DOHH2 (cell line): Measurements from ENCODE around the gene EFTUD2.

Experiments used
- H3F3A ChIP-seq: fragments of 200-600 bp; sonication (generic), shearing (Covaris generic); 2 replicates; pipeline ENCODE4 v1.6.0; 2016; ENCODE audit warnings: antibody characterized with exemption, mild to moderate bottlenecking; ENCODE audit not compliant: control insufficient read depth, insufficient read depth
- H3K27ac ChIP-seq: fragments of 200-600 bp; sonication (generic); 2 replicates; pipeline ENCODE4 v1.5.1; 2014; ENCODE audit warnings: low read depth, mild to moderate bottlenecking, low read length, moderate library complexity
- H3K27me3 ChIP-seq: fragments of 200-600 bp; sonication (generic); 2 replicates; pipeline ENCODE4 v1.6.1; 2014; ENCODE audit warnings: mild to moderate bottlenecking, low read length, mixed read lengths; ENCODE audit not compliant: control insufficient read depth
- H3K36me3 ChIP-seq: fragments of 200-600 bp; sonication (generic); 2 replicates; pipeline ENCODE4 v1.6.1; 2014; ENCODE audit warnings: mild to moderate bottlenecking, low read length, moderate library complexity, mixed read lengths; ENCODE audit not compliant: control insufficient read depth
- H3K4me1 ChIP-seq: fragments of 200-600 bp; sonication (generic); 2 replicates; pipeline ENCODE4 v1.6.1; 2014; ENCODE audit warnings: mild to moderate bottlenecking, low read length, mixed read lengths; ENCODE audit not compliant: control insufficient read depth
- H3K4me2 ChIP-seq: fragments of 200-600 bp; sonication (generic); 2 replicates; pipeline ENCODE4 v1.6.0; 2014; ENCODE audit warnings: mild to moderate bottlenecking, low read length, moderate library complexity
- H3K4me3 ChIP-seq: fragments of 200-600 bp; sonication (generic); 2 replicates; pipeline ENCODE4 v1.5.1; 2014; ENCODE audit warnings: mild to moderate bottlenecking, low read length, mixed read lengths
- H3K79me2 ChIP-seq: fragments of 200-600 bp; sonication (generic); 2 replicates; pipeline ENCODE4 v1.6.1; 2014; ENCODE audit warnings: mild to moderate bottlenecking, low read length, mixed read lengths; ENCODE audit not compliant: control insufficient read depth
- H3K9me2 ChIP-seq: fragments of 200-600 bp; sonication (generic); replicated peaks from 2 replicates; pipeline ENCODE4 v1.6.1; 2014; ENCODE audit warnings: mild to moderate bottlenecking, low read length, mixed read lengths; ENCODE audit not compliant: control insufficient read depth
- H3K9me3 ChIP-seq: fragments of 200-600 bp; sonication (generic); 2 replicates; pipeline ENCODE4 v1.6.1; 2014; ENCODE audit warnings: antibody characterized with exemption, low read length, mixed read lengths; ENCODE audit not compliant: control insufficient read depth, insufficient read depth
- H4K20me1 ChIP-seq: fragments of 200-600 bp; sonication (generic); 2 replicates; pipeline ENCODE4 v1.6.0; 2014; ENCODE audit warnings: low read depth, mild to moderate bottlenecking, antibody characterized with exemption, low read length, moderate library complexity; ENCODE audit not compliant: control insufficient read depth, insufficient read depth
- EZH2phosphoT487 ChIP-seq: fragments of 200-600 bp; sonication (generic); IDR thresholded peaks from 2 replicates; pipeline ENCODE4 v1.6.1; 2017; ENCODE audit warnings: borderline replicate concordance, mild to moderate bottlenecking, antibody characterized with exemption, low read length, moderate library complexity, mixed read lengths
- TF ChIP-seq, protein P1 (sequence below): fragments of 200-600 bp; sonication (generic); IDR thresholded peaks from one replicate; pipeline ENCODE4 v1.5.1; 2014; ENCODE audit warnings: antibody characterized with exemption, mild to moderate bottlenecking, low read depth, low read length; ENCODE audit not compliant: poor library complexity, severe bottlenecking

The EFTUD2 gene

DNA sequence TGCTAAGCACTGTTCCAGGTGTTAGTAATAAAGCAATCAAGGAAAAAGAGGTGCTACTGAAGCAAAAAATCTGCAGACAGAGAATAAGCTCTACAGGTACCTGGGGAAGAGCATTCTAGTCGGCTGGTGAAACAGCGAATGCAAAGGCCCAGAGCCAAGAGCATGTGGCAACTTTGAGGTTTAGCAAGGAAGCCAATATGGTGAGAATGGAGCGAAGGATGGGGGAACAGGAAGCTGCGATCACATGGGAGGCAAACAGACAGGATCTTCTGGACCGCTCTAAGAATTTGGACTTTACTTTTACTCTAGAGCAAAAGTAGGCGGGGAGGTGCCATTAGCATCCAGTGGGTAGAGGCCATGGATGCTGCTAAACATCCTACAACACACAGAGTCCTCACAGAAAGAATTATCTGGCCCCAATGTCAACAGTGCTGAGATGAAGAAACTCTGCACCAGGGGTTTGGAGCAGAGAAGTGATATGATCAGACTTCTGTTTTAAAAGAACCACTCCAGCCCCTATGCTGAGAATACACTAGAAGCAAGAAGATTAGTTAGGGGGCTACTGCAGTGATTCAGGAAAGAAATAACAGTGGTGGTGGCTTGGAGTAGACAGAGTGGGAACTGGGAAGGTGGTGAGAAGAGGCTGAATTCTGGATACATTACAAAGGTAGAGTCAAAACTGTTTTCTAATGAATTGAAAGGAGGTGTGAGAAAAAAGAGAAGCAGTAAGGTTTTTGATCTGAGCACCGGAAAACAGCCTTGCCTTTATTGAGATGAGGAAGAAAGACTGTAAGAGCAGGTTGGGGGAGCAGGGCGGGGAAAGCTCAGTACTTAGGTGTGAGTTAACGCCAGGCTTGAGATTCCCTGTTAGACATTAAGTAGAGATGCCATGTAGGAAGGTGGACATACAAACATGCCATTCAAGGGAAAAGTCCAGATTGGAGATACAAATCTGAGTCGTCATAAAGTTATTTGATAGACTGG is 11.0 kb downstream of the EFTUD2 start:
- Histone ChIP-seq H3K36me3 (peaks cover 81% of the 10 kb centered on the region), H3K4me1 (no peaks in the 10 kb centered on the region), H3K79me2 (peaks cover 67% of the 10 kb centered on the region), H3K27ac (no peak overlapping the region), H4K20me1 (peaks cover 4% of the 10 kb centered on the region; the same call in 1 of the 2 replicates), H3K4me2 (no peak overlapping the region), H3K9me2 (no peaks in the 10 kb centered on the region), H3K4me3 (no peak overlapping the region), H3K27me3 (no peaks in the 10 kb centered on the region), H3K9me3 (no peaks in the 10 kb centered on the region), H3F3A (no peaks in the 10 kb centered on the region)
- TF ChIP-seq, protein P1, sequence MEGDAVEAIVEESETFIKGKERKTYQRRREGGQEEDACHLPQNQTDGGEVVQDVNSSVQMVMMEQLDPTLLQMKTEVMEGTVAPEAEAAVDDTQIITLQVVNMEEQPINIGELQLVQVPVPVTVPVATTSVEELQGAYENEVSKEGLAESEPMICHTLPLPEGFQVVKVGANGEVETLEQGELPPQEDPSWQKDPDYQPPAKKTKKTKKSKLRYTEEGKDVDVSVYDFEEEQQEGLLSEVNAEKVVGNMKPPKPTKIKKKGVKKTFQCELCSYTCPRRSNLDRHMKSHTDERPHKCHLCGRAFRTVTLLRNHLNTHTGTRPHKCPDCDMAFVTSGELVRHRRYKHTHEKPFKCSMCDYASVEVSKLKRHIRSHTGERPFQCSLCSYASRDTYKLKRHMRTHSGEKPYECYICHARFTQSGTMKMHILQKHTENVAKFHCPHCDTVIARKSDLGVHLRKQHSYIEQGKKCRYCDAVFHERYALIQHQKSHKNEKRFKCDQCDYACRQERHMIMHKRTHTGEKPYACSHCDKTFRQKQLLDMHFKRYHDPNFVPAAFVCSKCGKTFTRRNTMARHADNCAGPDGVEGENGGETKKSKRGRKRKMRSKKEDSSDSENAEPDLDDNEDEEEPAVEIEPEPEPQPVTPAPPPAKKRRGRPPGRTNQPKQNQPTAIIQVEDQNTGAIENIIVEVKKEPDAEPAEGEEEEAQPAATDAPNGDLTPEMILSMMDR = no peak
- no peak for TF ChIP-seq EZH2phosphoT487

DNA sequence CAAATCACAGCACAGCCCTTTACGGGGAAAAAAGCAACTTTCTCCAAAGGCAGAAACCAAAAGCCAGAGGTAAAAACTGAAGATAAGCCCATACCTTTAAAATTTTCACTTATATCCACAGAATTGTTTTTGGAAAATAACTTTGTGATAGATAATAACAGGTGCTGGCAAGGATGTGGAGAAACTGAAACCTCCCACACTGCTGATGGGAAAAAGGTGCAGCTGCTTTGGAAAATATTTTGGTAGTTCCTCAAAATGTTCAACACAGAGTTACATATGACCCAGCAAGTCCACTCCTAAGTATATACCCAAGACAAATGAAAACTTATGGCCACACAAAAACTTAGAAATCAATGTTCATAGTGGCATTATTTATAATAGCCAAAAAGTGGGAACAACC is 12.2 kb downstream of the EFTUD2 start:
- H3K4me2 ChIP-seq = no peak overlapping the region
- peaks cover 56% of the 10 kb centered on the region for H3K79me2 ChIP-seq

DNA sequence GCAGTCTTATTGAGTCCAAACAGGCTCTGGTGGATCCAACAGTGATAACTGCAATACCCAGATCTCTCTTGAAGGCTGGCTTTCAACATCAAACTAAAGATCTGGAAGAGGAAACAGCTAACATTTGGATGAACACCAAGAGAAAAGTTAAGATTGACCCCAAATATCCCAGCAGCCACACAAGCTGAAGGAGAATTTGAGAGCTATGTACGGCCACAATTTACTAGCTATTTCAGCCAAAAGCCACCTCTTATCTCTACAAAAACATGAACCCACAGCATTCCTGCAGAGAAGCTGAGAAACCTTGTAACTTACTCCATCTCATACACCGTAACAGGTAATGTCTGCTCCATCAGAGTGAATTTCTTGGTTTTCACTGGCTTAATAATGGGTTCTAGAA is 14.3 kb downstream of the EFTUD2 start:
- Histone ChIP-seq H3K4me2 (no peak overlapping the region), H3F3A (peaks cover 6% of the 10 kb centered on the region), H3K9me3 (no peaks in the 10 kb centered on the region), H3K27ac (no peak overlapping the region), H4K20me1 (peaks cover 4% of the 10 kb centered on the region; the same call in 1 of the 2 replicates), H3K9me2 (no peaks in the 10 kb centered on the region), H3K27me3 (no peaks in the 10 kb centered on the region), H3K36me3 (peaks cover 93% of the 10 kb centered on the region), H3K79me2 (peaks cover 35% of the 10 kb centered on the region), H3K4me3 (no peak overlapping the region), H3K4me1 (no peaks in the 10 kb centered on the region)
- TF ChIP-seq, protein P1 = no peak
- TF ChIP-seq EZH2phosphoT487 = no peak

More for the DNA sequence above, 12.2 kb downstream of the EFTUD2 start:
- Histone ChIP-seq H3K27me3 (no peaks in the 10 kb centered on the region), H3K4me3 (no peak overlapping the region), H3K27ac (no peak overlapping the region), H3K9me2 (no peaks in the 10 kb centered on the region), H3K4me1 (no peaks in the 10 kb centered on the region), H3K9me3 (no peaks in the 10 kb centered on the region), H4K20me1 (peaks cover 4% of the 10 kb centered on the region; the same call in 1 of the 2 replicates), H3F3A (no peaks in the 10 kb centered on the region), H3K36me3 (peaks cover 86% of the 10 kb centered on the region)
- TF ChIP-seq EZH2phosphoT487 = no peak
- TF ChIP-seq, protein P1 = no peak
